KOPT-K1 (cell line): ENCODE results near the gene ZNF646.

Experiments used
- H3K27ac ChIP-seq: fragments of 200-600 bp; sonication (generic); 2 replicates; pipeline ENCODE4 v1.5.1; 2016; ENCODE audit warnings: antibody characterized with exemption, mild to moderate bottlenecking, low read depth, low read length; ENCODE audit not compliant: poor library complexity, severe bottlenecking
- H3K36me3 ChIP-seq: fragments of 200-600 bp; sonication (generic); 2 replicates; pipeline ENCODE4 v1.5.1; 2017; ENCODE audit warnings: antibody characterized with exemption, mild to moderate bottlenecking, low read length, moderate library complexity; ENCODE audit not compliant: insufficient read depth
- H3K9me3 ChIP-seq: fragments of 200-600 bp; sonication (generic); 2 replicates; pipeline ENCODE4 v1.5.1; 2017; ENCODE audit warnings: antibody characterized with exemption, low read length, mild to moderate bottlenecking; ENCODE audit not compliant: insufficient read depth, poor library complexity, severe bottlenecking

ZNF646 gene

GRCh38 chr16:31106509-31107464 lies 32.6 kb downstream of the ZNF646 start:
- no peak overlapping the region for H3K27ac ChIP-seq
- H3K36me3 ChIP-seq: peaks cover 24% of the 10 kb centered on the region
- no peaks in the 10 kb centered on the region for H3K9me3 ChIP-seq

DNA sequence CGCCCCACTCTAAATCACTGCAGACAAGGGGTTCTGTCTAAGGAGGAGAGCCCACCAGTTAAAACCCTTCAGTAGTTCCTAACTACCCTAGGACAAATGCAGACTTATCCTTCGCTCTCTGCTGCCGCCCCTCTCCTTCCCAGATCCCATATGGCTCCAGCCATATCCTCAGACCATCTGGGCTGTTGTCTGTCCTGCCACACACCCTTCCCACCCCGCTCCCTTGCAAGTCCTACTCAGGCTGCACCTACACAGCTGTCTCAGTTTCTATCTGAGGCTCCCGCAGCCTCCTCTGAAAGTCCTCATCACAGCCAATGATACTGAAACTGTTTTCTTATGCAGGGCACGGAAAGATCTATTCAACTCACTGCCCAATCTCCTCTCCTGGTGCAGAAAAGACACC lies 33.2 kb downstream of the ZNF646 start:
- peak overlapping the region; percentile 69 for H3K27ac ChIP-seq
- no peaks in the 10 kb centered on the region for H3K9me3 ChIP-seq
- peaks cover 31% of the 10 kb centered on the region for H3K36me3 ChIP-seq

- H3K36me3 ChIP-seq: peaks cover 38% of the 10 kb centered on the region
- H3K9me3 ChIP-seq: no peaks in the 10 kb centered on the region
- peak within 1 kb of the TSS; percentile 69 for H3K27ac ChIP-seq
Observed at GRCh38 chr16:31108035-31108793, 34.0 kb downstream of the ZNF646 start, which contains the start of gene BCKDK. Gene BCKDK (plus strand): TSS chr16:31108386. CDS start chr16:31109224, 838 bp downstream.

GRCh38 chr16:31108794-31109558 lies 34.8 kb downstream of the ZNF646 start:
- Histone ChIP-seq H3K36me3 (peaks cover 39% of the 10 kb centered on the region), H3K9me3 (no peaks in the 10 kb centered on the region), H3K27ac (peak overlapping the region; percentile 69)

- H3K9me3 ChIP-seq: no peaks in the 10 kb centered on the region
- H3K36me3 ChIP-seq: peaks cover 39% of the 10 kb centered on the region
- no peak overlapping the region for H3K27ac ChIP-seq
Observed at GRCh38 chr16:31109622-31110021, 35.4 kb downstream of the ZNF646 start.

- Histone ChIP-seq H3K36me3 (peaks cover 39% of the 10 kb centered on the region), H3K9me3 (no peaks in the 10 kb centered on the region), H3K27ac (no peak overlapping the region)
Observed at GRCh38 chr16:31110106-31111034, 36.1 kb downstream of the ZNF646 start.

GRCh38 chr16:31111881-31112466 lies 37.8 kb downstream of the ZNF646 start:
- H3K36me3 ChIP-seq: peaks cover 39% of the 10 kb centered on the region

GRCh38 chr16:31112711-31113110 lies 38.5 kb downstream of the ZNF646 start:
- no peak overlapping the region for H3K27ac ChIP-seq
- H3K36me3 ChIP-seq: peaks cover 39% of the 10 kb centered on the region
- no peaks in the 10 kb centered on the region for H3K9me3 ChIP-seq

More at GRCh38 chr16:31111881-31112466, 37.8 kb downstream of the ZNF646 start:
- H3K9me3 ChIP-seq: no peaks in the 10 kb centered on the region
- no peak overlapping the region for H3K27ac ChIP-seq

GRCh38 chr16:31113121-31114120 lies 39.2 kb downstream of the ZNF646 start:
- Histone ChIP-seq H3K9me3 (no peaks in the 10 kb centered on the region), H3K27ac (no peak overlapping the region), H3K36me3 (peaks cover 41% of the 10 kb centered on the region)

- H3K27ac ChIP-seq: no peak overlapping the region
- peaks cover 51% of the 10 kb centered on the region for H3K36me3 ChIP-seq
- no peaks in the 10 kb centered on the region for H3K9me3 ChIP-seq
Observed at GRCh38 chr16:31114468-31114867, 40.2 kb downstream of the ZNF646 start.

GRCh38 chr16:31117384-31118222 lies 43.4 kb downstream of the ZNF646 start, which contains the start of gene KAT8:
Gene KAT8 (plus strand): TSS chr16:31117664. CDS start chr16:31117682, 18 bp downstream.
- H3K27ac ChIP-seq: peak within 1 kb of the TSS; percentile 85
- no peaks in the 10 kb centered on the region for H3K9me3 ChIP-seq
- peaks cover 51% of the 10 kb centered on the region for H3K36me3 ChIP-seq
